Mucosa of descending colon (tissue), 3 donors: ENCODE measurements around the gene PRKCE. TPM values are rescaled to one million over a fixed set of nuclear protein-coding genes. Genes with fewer than 3 reads are reported as not detected.
A peak's percentile ranks its signal among the peaks of the same experiment; 100 is the strongest.
"Not testable (repeated sequence)": the region's sequence is repeated elsewhere in the genome, so short reads cannot be mapped to it uniquely, and the experiment has no call there.

Experiments used
- ATAC-seq: fragments of 200-7000 bp; cut with Tn5 transposase; one replicate; pipeline ENCODE4 v1.9.1; 2020; ENCODE audit warnings: mild to moderate bottlenecking, moderate library complexity
- DNase-seq, 3 donors: peaks; one replicate each; pipeline ENCODE4 v3.0.0-alpha.2; 2020
- H3K36me3 ChIP-seq: fragments of 200-600 bp; one replicate; pipeline ENCODE4 v1.8.0; 2021; ENCODE audit warnings: low read depth, mild to moderate bottlenecking
- H3K4me1 ChIP-seq: fragments of 200-600 bp; one replicate; pipeline ENCODE4 v1.8.0; 2021; ENCODE audit warnings: low read depth, mild to moderate bottlenecking
- H3K4me3 ChIP-seq: fragments of 200-600 bp; one replicate; pipeline ENCODE4 v1.8.0; 2021; ENCODE audit warnings: mild to moderate bottlenecking
- H3K9me3 ChIP-seq: fragments of 200-600 bp; one replicate; pipeline ENCODE4 v1.8.0; 2021; ENCODE audit warnings: mild to moderate bottlenecking
- CTCF ChIP-seq: fragments of 200-600 bp; IDR thresholded peaks from one replicate; pipeline ENCODE4 v1.8.0; 2022; ENCODE audit warnings: antibody characterized with exemption, mild to moderate bottlenecking
- intact Hi-C, 2 donors: fragments of 100-400 bp; cut with DNase I in 1 of 2; cut with micrococcal nuclease in 1 of 2; formaldehyde crosslinking; loops; one replicate each; pipeline versions ENCODE4 v1.11.0 to v1.11.1; 2022; cut with DNase I, micrococcal nuclease
- total RNA-seq, 3 donors: library from RNA; stranded (reverse); fragmentation: NEBNext Ultra II Directional in 2 of 3; extraction: Animal tissue kit (Norgen Biotek cat#: 25700) in 2 of 3; gene quantifications; one replicate each; pipeline versions ENCODE4 v1.2.1 to v1.2.4, GENCODE V29; 2021 to 2023
- donor health status: DM: no; HTN: no; CAD: no; lungs with moderate emphysema.
- donor health status: DM: no; HTN: no; CAD: no.
- donor health status: DM: no; HTN: yes; CAD: no.

The PRKCE gene
- total RNA-seq, 3 donors from 2014 or later, result 24.5 to 52.0 (median 32.7) TPM

GRCh38 chr2:45691171-45691999 is 39.9 kb downstream of the PRKCE start:
- ATAC-seq, result peak; percentile 23
- DNase-seq, result no peak
- no peak for TF ChIP-seq CTCF
- intact Hi-C loops, result no loop called here
- Histone ChIP-seq H3K4me1 (peaks cover 7% of the 10 kb centered on the region), H3K4me3 (no peak overlapping the region), H3K9me3 (no peaks in the 10 kb centered on the region), H3K36me3 (no peaks in the 10 kb centered on the region)

GRCh38 chr2:45692566-45692965 is 41.1 kb downstream of the PRKCE start:
- Histone ChIP-seq H3K36me3 (no peaks in the 10 kb centered on the region), H3K4me3 (no peak overlapping the region), H3K4me1 (peaks cover 7% of the 10 kb centered on the region), H3K9me3 (no peaks in the 10 kb centered on the region)
- intact Hi-C loops, result no loop called here
- ATAC-seq (no peak), DNase-seq (no peak)
- TF ChIP-seq CTCF, result no peak

DNA sequence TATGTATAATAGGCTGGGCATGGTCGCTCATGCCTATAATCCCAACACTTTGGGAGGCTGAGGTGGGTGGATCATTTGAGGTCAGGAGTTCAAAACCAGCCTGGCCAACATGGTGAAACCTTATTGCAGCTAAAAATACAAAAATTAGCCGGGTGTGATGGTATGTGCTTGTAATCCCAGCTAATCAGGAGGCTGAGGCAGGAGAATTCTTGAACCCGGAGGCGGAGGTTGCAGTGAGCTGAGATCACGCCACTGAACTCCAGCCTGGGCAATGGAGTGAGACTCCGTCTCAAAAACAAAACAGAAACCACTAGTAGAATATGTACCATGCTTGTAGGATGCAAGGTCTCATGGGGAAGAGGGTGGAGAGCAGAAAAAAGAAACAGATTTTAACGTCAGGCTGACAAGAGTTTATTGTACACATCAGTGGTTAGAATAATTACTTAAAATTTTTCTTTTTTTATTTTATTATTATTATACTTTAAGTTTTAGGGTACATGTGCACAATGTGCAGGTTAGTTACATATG is 44.1 kb downstream of the PRKCE start:
- H3K9me3 ChIP-seq, H3K4me3 ChIP-seq, H3K4me1 ChIP-seq, H3K36me3 ChIP-seq, intact Hi-C loops, DNase-seq: not testable (repeated sequence)
- ATAC-seq, result peak; percentile 26

DNA sequence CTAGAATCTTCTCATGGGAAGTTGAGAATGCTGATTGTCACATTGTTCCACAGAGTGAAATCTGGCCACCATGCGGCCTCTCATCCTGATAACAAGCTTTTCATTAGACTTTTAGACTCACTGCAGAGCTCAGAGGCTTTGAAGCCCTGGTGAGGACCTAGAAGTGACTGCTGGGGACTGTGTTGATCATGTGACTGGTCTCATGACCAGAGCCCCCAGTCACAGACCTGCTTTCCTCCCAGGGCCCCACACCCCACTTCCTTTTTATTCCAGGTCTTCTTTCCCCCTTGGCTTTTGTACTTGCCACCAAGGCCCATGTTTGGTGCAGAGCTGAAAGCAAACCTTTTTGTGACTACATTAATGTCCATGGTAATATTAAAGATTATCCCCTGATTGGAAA is 45.2 kb downstream of the PRKCE start:
- no peak overlapping the region for H3K4me3 ChIP-seq
- no peaks in the 10 kb centered on the region for H3K36me3 ChIP-seq
- ATAC-seq, result no peak
- no peaks in the 10 kb centered on the region for H3K9me3 ChIP-seq
- no peak for DNase-seq
- no peaks in the 10 kb centered on the region for H3K4me1 ChIP-seq
- intact Hi-C loops, result no loop called here
- TF ChIP-seq CTCF, result no peak

DNA sequence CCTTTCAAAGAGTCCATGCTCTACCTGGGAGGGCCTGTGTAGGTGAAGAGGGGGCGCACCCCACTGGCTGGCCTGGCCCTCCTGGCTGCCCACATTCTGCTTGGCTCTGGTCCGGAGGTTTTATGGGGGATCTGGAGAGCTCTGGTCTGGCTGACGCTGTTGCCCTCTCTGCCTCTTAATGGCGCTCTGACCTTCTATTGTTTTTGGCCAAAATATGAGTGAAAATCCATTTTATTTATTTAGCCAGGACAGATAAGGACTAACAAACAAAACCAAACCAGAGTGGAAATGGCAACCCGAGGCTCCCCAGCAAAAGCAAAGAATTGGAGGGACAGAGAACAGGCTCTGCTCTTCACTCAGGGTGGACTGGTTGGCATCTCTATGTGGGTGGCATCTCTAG is 45.7 kb downstream of the PRKCE start:
- intact Hi-C loops, result no loop called here
- Histone ChIP-seq H3K9me3 (no peaks in the 10 kb centered on the region), H3K4me3 (no peak overlapping the region), H3K4me1 (no peaks in the 10 kb centered on the region), H3K36me3 (no peaks in the 10 kb centered on the region)
- DNase-seq (no peak), ATAC-seq (no peak)
- no peak for TF ChIP-seq CTCF

GRCh38 chr2:45698554-45698953 is 47.1 kb downstream of the PRKCE start:
- H3K4me3 ChIP-seq, result no peak overlapping the region
- no peak for ATAC-seq
- H3K4me1 ChIP-seq, result no peaks in the 10 kb centered on the region
- DNase-seq, result no peak
- H3K36me3 ChIP-seq, result no peaks in the 10 kb centered on the region
- intact Hi-C loops, result no loop called here
- H3K9me3 ChIP-seq, result no peaks in the 10 kb centered on the region
- no peak for TF ChIP-seq CTCF
